ENCODE measurements around the gene APCDD1L. TPM values are rescaled to one million over a fixed set of nuclear protein-coding genes. Genes with fewer than 3 reads are reported as not detected.

Gene APCDD1L
- total RNA-seq, 1 donor from 2014 or later: 16.4 TPM

DNA sequence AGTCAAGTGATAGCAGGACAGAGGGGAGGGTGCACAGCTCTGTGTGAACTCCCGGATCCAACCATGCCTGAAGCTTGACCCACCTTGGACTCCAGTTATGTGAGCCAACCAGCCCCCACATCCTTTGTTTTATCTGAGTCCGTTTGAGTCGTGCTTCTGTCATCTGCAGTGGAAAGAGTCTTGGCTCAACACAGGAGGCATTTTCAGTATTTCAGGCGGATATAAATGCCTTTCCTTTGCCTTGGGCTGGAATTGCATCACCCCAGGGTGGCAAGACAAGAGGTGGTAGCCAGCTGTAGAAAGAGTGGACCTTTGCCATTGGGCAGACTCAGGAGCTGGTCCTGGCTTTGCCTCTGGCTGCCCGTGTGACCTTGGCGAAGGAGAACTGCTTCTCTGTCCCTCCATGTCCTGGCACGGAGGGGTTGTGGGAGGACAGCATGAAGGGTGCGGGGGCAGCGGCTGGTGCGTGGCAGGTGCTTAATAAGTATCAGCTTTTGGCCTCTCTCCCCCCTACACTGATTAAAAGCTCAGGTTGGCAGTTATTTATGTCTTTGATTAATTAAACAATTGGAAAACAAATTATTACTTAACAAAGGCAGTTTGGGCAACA is 42.6 kb upstream of the APCDD1L start:
- no peak overlapping the region for H2AFZ ChIP-seq (ENCODE audit: low read depth, low read length)
- H3K9ac ChIP-seq (ENCODE audit: low read length): no peak overlapping the region
- H3K4me3 ChIP-seq (ENCODE audit: insufficient read depth, low read depth, low read length): no peak overlapping the region
- DNase-seq (ENCODE audit: low read depth) (no peak), FAIRE-seq (no peak)
- H3K4me2 ChIP-seq (ENCODE audit: low read length): no peak overlapping the region
- peaks cover 8% of the 10 kb centered on the region for H3K9me3 Mint-ChIP-seq (ENCODE audit: unreplicated experiment)
- no peak overlapping the region for H3K27ac ChIP-seq (ENCODE audit: low read depth, low read length)
- peaks cover 5% of the 10 kb centered on the region for H3K27me3 Mint-ChIP-seq (ENCODE audit: low read depth, unreplicated experiment)
- H4K20me1 ChIP-seq (ENCODE audit: insufficient read depth, low read length): no peaks in the 10 kb centered on the region
- H3K4me3 Mint-ChIP-seq (ENCODE audit: unreplicated experiment): no peak overlapping the region
- H3K36me3 Mint-ChIP-seq (ENCODE audit: low read depth, unreplicated experiment): no peaks in the 10 kb centered on the region
- peaks cover 21% of the 10 kb centered on the region for H3K4me1 ChIP-seq (ENCODE audit: insufficient read depth, low read length)
- no peak for TF ChIP-seq EZH2 (IDR thresholded peaks at IDR 0.05; ENCODE audit: insufficient read depth, low read length)
- TF ChIP-seq CTCF (IDR thresholded peaks at IDR 0.05; ENCODE audit: insufficient read depth, low read depth, low read length): no peak
- H3K9me3 ChIP-seq (ENCODE audit: insufficient read depth, low read depth, low read length): no peaks in the 10 kb centered on the region
- H3K4me1 Mint-ChIP-seq (ENCODE audit: low read depth, unreplicated experiment): peaks cover 12% of the 10 kb centered on the region
- H3K79me2 ChIP-seq (ENCODE audit: insufficient read depth, low read length): no peaks in the 10 kb centered on the region
- no peaks in the 10 kb centered on the region for H3K27me3 ChIP-seq (ENCODE audit: insufficient read depth, low read length)
- H3K36me3 ChIP-seq (ENCODE audit: insufficient read depth, low read length): no peaks in the 10 kb centered on the region
- H3K27ac Mint-ChIP-seq (ENCODE audit: unreplicated experiment): no peak overlapping the region

DNA sequence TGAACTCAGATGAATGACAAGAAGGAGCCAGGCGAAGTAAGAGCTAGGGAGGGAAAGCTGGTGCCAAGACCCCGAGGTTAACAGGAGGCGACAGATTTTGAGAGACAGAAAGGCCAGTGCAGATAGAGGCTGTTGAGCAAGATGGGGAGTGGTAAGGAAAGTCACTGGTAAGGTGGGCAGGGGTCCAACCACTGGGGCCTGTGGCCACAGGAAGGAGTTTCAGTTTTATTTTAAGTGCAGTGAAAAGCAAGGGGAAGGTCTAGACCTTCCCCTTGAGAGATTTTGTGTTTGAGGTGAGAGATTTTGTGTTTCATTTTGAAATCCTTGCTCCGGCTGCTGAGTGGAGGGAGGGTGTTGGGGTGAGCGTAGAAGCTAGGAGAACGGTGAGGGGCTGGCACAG is 41.8 kb upstream of the APCDD1L start:
- H3K36me3 Mint-ChIP-seq (ENCODE audit: low read depth, unreplicated experiment): no peaks in the 10 kb centered on the region
- Histone ChIP-seq H3K79me2 (ENCODE audit: insufficient read depth, low read length) (no peaks in the 10 kb centered on the region), H3K27me3 (ENCODE audit: insufficient read depth, low read length) (no peaks in the 10 kb centered on the region), H3K9ac (ENCODE audit: low read length) (no peak overlapping the region), H3K27ac (ENCODE audit: low read depth, low read length) (no peak overlapping the region), H2AFZ (ENCODE audit: low read depth, low read length) (no peak overlapping the region), H4K20me1 (ENCODE audit: insufficient read depth, low read length) (no peaks in the 10 kb centered on the region), H3K4me1 (ENCODE audit: insufficient read depth, low read length) (peaks cover 21% of the 10 kb centered on the region), H3K9me3 (ENCODE audit: insufficient read depth, low read depth, low read length) (no peaks in the 10 kb centered on the region), H3K4me3 (ENCODE audit: insufficient read depth, low read depth, low read length) (no peak overlapping the region), H3K36me3 (ENCODE audit: insufficient read depth, low read length) (no peaks in the 10 kb centered on the region), H3K4me2 (ENCODE audit: low read length) (no peak overlapping the region)
- DNase-seq (ENCODE audit: low read depth) (no peak), FAIRE-seq (no peak)
- peaks cover 5% of the 10 kb centered on the region for H3K27me3 Mint-ChIP-seq (ENCODE audit: low read depth, unreplicated experiment)
- H3K4me3 Mint-ChIP-seq (ENCODE audit: unreplicated experiment): no peak overlapping the region
- H3K9me3 Mint-ChIP-seq (ENCODE audit: unreplicated experiment): peaks cover 8% of the 10 kb centered on the region
- no peak for TF ChIP-seq CTCF (IDR thresholded peaks at IDR 0.05; ENCODE audit: insufficient read depth, low read depth, low read length)
- peak overlapping the region; percentile 28 for H3K27ac Mint-ChIP-seq (ENCODE audit: unreplicated experiment)
- H3K4me1 Mint-ChIP-seq (ENCODE audit: low read depth, unreplicated experiment): peaks cover 12% of the 10 kb centered on the region

DNA sequence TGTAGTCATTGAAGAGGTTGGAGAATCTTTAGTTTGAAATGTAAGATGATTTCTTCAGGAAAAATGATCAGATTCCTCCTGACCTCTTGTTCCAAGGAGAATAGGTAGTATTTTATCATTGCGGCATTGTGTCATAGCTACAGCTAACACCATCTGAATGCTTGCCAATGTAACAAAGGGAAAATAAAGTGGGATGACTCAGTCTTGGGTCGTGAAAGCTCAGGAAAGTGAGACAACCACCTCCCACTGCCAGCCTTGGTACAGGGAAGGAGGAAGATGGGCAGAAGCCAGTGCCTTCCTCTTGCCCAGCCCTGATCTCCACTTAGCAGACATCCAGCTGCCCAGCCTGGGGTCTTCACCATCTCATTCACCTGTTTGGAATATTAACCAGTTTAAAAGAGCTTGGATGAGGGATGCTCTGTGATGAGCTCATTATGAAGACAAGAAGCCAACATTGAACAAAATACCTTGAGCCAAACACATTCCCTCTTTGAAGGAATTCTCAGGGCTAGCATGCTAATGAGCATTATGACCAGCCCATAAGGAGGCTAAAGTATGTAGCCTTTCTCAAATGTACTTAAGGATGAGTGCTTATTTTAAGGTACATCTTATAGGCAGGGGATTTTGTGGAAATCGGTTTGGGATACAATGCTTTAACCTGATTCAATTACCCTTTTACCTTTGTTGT is 40.0 kb upstream of the APCDD1L start:
- peaks cover 19% of the 10 kb centered on the region for H3K4me1 Mint-ChIP-seq (ENCODE audit: low read depth, unreplicated experiment)
- Histone ChIP-seq H3K79me2 (ENCODE audit: insufficient read depth, low read length) (no peaks in the 10 kb centered on the region), H3K9me3 (ENCODE audit: insufficient read depth, low read depth, low read length) (no peaks in the 10 kb centered on the region), H3K27ac (ENCODE audit: low read depth, low read length) (peak overlapping the region; percentile 50), H3K4me3 (ENCODE audit: insufficient read depth, low read depth, low read length) (no peak overlapping the region), H3K4me2 (ENCODE audit: low read length) (peak overlapping the region; percentile 47), H4K20me1 (ENCODE audit: insufficient read depth, low read length) (no peaks in the 10 kb centered on the region), H3K4me1 (ENCODE audit: insufficient read depth, low read length) (peaks cover 26% of the 10 kb centered on the region), H3K36me3 (ENCODE audit: insufficient read depth, low read length) (no peaks in the 10 kb centered on the region), H3K27me3 (ENCODE audit: insufficient read depth, low read length) (no peaks in the 10 kb centered on the region), H2AFZ (ENCODE audit: low read depth, low read length) (no peak overlapping the region), H3K9ac (ENCODE audit: low read length) (no peak overlapping the region)
- no peak overlapping the region for H3K27ac Mint-ChIP-seq (ENCODE audit: unreplicated experiment)
- peak; percentile 99 for FAIRE-seq
- H3K4me3 Mint-ChIP-seq (ENCODE audit: unreplicated experiment): no peak overlapping the region
- TF ChIP-seq CTCF (IDR thresholded peaks at IDR 0.05; ENCODE audit: insufficient read depth, low read depth, low read length) (no peak), EZH2 (IDR thresholded peaks at IDR 0.05; ENCODE audit: insufficient read depth, low read length) (no peak)
- peaks cover 4% of the 10 kb centered on the region for H3K36me3 Mint-ChIP-seq (ENCODE audit: low read depth, unreplicated experiment)
- H3K27me3 Mint-ChIP-seq (ENCODE audit: low read depth, unreplicated experiment): peaks cover 5% of the 10 kb centered on the region
- DNase-seq (ENCODE audit: low read depth): peak; percentile 90
- peaks cover 12% of the 10 kb centered on the region for H3K9me3 Mint-ChIP-seq (ENCODE audit: unreplicated experiment)
